ENCODE measurements around the gene MTTP.

Gene MTTP

GRCh38 chr4:99642725-99643489 lies 68.3 kb downstream of the MTTP start:
- H3K4me1 Mint-ChIP-seq: no peaks in the 10 kb centered on the region

DNA sequence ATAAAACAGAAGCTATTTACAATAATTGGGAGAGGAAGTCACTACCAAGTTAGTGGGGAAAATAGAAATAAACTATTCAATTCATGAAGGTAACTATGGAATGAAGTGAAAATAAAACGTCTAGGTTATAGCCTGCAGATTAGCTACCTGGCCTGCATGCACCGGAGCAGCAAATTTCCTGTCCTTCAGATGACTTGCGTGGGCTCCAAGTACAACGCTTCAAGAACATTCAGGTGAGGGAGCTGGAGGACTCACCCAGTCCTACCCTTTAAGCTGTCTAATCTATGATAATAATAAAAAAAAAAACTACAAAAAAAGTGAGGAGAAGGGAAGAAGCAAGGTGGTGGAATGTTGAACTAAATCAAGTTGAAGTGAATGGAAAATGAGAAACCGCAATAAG lies 69.8 kb downstream of the MTTP start:
- DNase-seq (no peak), ATAC-seq (no peak)
- no peak overlapping the region for H3K27ac Mint-ChIP-seq
- H3K27me3 Mint-ChIP-seq: peaks cover 2% of the 10 kb centered on the region
- H3K4me1 Mint-ChIP-seq: no peaks in the 10 kb centered on the region
- H3K4me3 Mint-ChIP-seq: no peak overlapping the region
- no peaks in the 10 kb centered on the region for H3K36me3 Mint-ChIP-seq (ENCODE audit: low read depth)
- no peaks in the 10 kb centered on the region for H3K9me3 Mint-ChIP-seq

More at GRCh38 chr4:99642725-99643489, 68.3 kb downstream of the MTTP start:
- H3K27ac Mint-ChIP-seq: no peak overlapping the region
- ATAC-seq (no peak), DNase-seq (no peak)
- H3K27me3 Mint-ChIP-seq: peaks cover 2% of the 10 kb centered on the region
- no peaks in the 10 kb centered on the region for H3K9me3 Mint-ChIP-seq
- no peak overlapping the region for H3K4me3 Mint-ChIP-seq
- H3K36me3 Mint-ChIP-seq (ENCODE audit: low read depth): no peaks in the 10 kb centered on the region

GRCh38 chr4:99645036-99645435 lies 70.4 kb downstream of the MTTP start:
- H3K4me1 Mint-ChIP-seq: no peaks in the 10 kb centered on the region
- DNase-seq (no peak), ATAC-seq (no peak)
- no peak overlapping the region for H3K27ac Mint-ChIP-seq
- no peaks in the 10 kb centered on the region for H3K9me3 Mint-ChIP-seq
- no peaks in the 10 kb centered on the region for H3K36me3 Mint-ChIP-seq (ENCODE audit: low read depth)
- peaks cover 2% of the 10 kb centered on the region for H3K27me3 Mint-ChIP-seq
- no peak overlapping the region for H3K4me3 Mint-ChIP-seq

DNA sequence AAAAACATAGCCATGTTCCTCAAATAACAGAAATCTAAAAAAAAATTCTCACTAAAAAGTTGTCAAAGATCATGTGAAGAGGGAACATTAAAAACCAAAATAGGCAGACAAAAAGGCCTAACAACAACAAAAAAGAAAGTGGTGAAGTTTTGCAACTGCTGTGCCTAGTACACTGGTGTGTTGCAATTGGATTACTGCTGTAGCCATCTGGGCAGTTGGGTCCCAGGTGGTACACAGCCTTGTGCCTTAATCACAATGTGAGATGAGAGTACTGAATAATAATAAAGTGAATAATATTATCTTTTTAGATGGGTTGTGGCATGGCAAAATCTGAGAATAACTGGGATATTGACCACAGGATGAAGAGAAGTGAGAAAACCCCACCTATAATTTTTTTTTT lies 71.0 kb downstream of the MTTP start:
- Mint-ChIP-seq H3K4me1 (no peaks in the 10 kb centered on the region), H3K27me3 (peaks cover 2% of the 10 kb centered on the region), H3K4me3 (no peak overlapping the region), H3K27ac (no peak overlapping the region), H3K36me3 (ENCODE audit: low read depth) (no peaks in the 10 kb centered on the region), H3K9me3 (no peaks in the 10 kb centered on the region)
- no peak for DNase-seq
- no peak for ATAC-seq

- no peaks in the 10 kb centered on the region for H3K9me3 Mint-ChIP-seq
- no peak overlapping the region for H3K27ac Mint-ChIP-seq
- H3K4me3 Mint-ChIP-seq: no peak overlapping the region
- no peak for DNase-seq
- H3K36me3 Mint-ChIP-seq (ENCODE audit: low read depth): no peaks in the 10 kb centered on the region
- no peak for ATAC-seq
- peaks cover 2% of the 10 kb centered on the region for H3K27me3 Mint-ChIP-seq
- H3K4me1 Mint-ChIP-seq: no peaks in the 10 kb centered on the region
Measured at GRCh38 chr4:99647071-99647470, 72.4 kb downstream of the MTTP start.

DNA sequence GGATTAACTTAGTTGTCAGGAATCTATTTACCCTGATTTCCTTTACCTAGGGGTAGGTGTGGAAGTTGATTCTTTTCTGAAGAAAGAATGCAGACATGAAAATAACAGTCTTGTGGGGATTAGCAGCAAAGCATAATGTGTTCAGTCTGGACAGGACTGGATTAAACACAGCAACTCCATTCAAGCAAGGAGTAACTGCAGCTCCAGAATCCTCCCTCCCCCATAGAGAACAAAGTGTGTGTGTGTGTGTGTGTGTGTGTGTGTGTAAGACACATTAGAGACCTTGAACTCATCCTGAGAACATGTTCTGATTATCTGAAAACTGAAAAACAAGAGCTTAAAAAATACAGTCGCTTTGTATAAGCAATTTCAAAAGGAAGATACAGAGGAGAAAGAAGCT lies 73.7 kb downstream of the MTTP start:
- ATAC-seq: no peak
- Mint-ChIP-seq H3K27ac (no peak overlapping the region), H3K36me3 (ENCODE audit: low read depth) (no peaks in the 10 kb centered on the region), H3K4me1 (no peaks in the 10 kb centered on the region), H3K9me3 (no peaks in the 10 kb centered on the region), H3K27me3 (peaks cover 2% of the 10 kb centered on the region), H3K4me3 (no peak overlapping the region)
- no peak for DNase-seq

GRCh38 chr4:99649208-99649607 lies 74.6 kb downstream of the MTTP start:
- Mint-ChIP-seq H3K27me3 (no peaks in the 10 kb centered on the region), H3K9me3 (no peaks in the 10 kb centered on the region), H3K4me3 (no peak overlapping the region), H3K27ac (no peak overlapping the region), H3K36me3 (ENCODE audit: low read depth) (no peaks in the 10 kb centered on the region), H3K4me1 (no peaks in the 10 kb centered on the region)
- ATAC-seq (no peak), DNase-seq (no peak)

DNA sequence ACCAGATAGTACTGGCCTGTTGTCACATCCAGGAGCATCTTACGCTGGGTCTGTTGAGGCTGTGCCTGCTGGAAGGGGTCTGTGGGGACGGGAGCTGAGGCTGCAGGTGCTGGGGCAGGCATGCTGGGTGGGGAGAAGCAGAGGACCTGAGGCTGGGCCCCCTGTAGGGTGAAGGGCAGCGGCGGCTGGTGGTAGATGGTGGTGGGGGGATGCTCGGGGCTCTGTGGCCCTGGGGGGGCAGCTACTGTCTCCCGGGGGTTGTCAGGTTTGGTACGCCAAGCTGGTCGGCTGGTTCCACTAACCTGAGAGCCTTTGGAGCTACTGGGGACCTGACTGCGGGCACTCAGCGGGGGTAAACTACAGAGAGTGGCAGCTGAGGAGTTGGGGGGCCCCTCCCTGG lies 75.2 kb downstream of the MTTP start:
- Mint-ChIP-seq H3K4me1 (no peaks in the 10 kb centered on the region), H3K4me3 (no peak overlapping the region), H3K27me3 (no peaks in the 10 kb centered on the region), H3K36me3 (ENCODE audit: low read depth) (no peaks in the 10 kb centered on the region), H3K9me3 (no peaks in the 10 kb centered on the region), H3K27ac (no peak overlapping the region)
- DNase-seq: no peak
- ATAC-seq: no peak

DNA sequence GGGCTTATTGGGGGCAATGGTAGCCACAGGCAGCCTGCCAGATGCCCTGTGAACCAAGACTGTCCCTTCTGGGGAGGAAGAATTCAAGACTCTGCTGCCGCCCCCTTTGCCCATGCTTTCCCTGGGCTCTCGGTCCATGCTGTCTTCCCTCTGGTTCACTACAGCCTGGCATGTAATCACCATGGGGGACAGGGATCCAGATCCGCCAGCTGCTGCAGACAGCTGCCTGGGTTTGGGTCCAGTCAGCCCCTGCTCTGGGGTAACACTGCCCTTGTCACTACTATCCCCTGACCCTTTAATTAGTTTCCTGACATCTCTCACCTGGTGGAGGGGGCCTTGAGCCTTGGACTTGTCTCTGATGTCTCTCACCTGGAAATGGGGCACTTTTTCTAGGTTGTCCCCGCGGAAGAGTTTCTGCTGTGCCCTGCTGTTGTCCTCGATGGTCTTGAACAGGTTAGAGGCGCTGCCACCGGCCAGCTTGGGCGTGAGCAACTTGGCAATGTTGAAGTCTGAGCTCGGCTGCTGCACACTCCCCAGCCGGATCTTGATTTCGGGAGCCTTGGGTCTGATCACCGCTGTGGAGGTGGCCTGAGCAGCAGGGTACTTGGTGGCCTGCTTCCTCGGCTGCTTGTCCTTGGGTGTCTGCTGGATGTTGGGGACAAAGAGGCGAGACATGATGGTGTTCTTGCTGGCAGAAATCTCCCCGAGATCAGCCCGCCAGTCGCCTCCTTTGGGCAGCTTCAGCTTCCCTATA lies 76.6 kb downstream of the MTTP start:
- Mint-ChIP-seq H3K4me1 (no peaks in the 10 kb centered on the region), H3K9me3 (no peaks in the 10 kb centered on the region), H3K36me3 (ENCODE audit: low read depth) (no peaks in the 10 kb centered on the region), H3K27me3 (no peaks in the 10 kb centered on the region), H3K27ac (no peak overlapping the region), H3K4me3 (no peak overlapping the region)
- ATAC-seq (no peak), DNase-seq (no peak)

- Mint-ChIP-seq H3K36me3 (ENCODE audit: low read depth) (no peaks in the 10 kb centered on the region), H3K4me1 (no peaks in the 10 kb centered on the region), H3K27me3 (no peaks in the 10 kb centered on the region), H3K4me3 (no peak overlapping the region), H3K9me3 (no peaks in the 10 kb centered on the region), H3K27ac (no peak overlapping the region)
- DNase-seq (no peak), ATAC-seq (no peak)
Measured at GRCh38 chr4:99651811-99652485, 77.3 kb downstream of the MTTP start.

- no peaks in the 10 kb centered on the region for H3K9me3 Mint-ChIP-seq
- ATAC-seq (no peak), DNase-seq (no peak)
- no peak overlapping the region for H3K4me3 Mint-ChIP-seq
- no peaks in the 10 kb centered on the region for H3K36me3 Mint-ChIP-seq (ENCODE audit: low read depth)
- H3K27ac Mint-ChIP-seq: no peak overlapping the region
- H3K27me3 Mint-ChIP-seq: no peaks in the 10 kb centered on the region
- H3K4me1 Mint-ChIP-seq: no peaks in the 10 kb centered on the region
Measured at GRCh38 chr4:99652596-99653436, 78.2 kb downstream of the MTTP start.

DNA sequence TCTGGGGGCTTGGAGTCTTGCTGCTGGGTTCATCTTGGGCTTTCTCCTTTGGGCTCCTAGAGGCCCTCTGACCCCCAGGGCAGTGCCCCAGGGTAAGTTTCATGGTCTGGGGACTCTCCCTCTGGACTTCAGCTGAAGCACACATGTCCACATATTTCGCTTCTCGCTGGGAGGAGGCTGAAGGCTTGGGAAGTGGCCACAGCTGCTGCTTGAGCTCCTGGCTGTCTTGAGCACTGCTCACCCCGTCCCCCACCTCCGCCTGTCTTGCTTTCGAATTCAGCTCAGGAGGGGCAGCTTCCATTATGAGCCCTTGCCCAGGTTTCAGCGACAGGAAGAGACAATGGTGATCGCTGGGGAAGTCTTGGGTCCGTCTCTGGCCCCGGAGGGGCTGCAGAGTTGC lies 79.3 kb downstream of the MTTP start:
- Mint-ChIP-seq H3K4me1 (no peaks in the 10 kb centered on the region), H3K27ac (no peak overlapping the region), H3K36me3 (ENCODE audit: low read depth) (no peaks in the 10 kb centered on the region), H3K27me3 (no peaks in the 10 kb centered on the region), H3K4me3 (no peak overlapping the region), H3K9me3 (no peaks in the 10 kb centered on the region)
- DNase-seq (no peak), ATAC-seq (no peak)

DNA sequence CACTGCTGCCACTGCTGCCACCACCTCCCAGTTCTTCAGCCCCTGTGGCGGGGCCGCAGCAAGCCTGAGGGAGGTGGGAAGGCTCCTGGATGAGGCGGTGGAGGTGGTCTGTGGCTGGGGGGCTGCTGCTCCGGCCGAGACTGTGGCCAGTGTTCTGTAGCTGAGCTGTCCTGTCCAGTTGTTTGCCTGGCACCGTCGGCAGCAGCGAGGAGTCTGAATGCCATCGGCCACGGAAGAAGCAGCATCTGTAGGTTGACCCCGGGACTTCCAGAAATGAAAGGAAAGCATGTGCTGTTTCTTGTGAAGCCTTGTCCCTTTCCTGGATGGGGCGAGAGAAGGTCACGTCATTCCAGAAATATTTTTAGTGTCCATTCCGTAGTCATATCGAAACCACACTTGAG lies 79.7 kb downstream of the MTTP start:
- ATAC-seq: no peak
- DNase-seq: no peak
- Mint-ChIP-seq H3K36me3 (ENCODE audit: low read depth) (no peaks in the 10 kb centered on the region), H3K27ac (no peak overlapping the region), H3K4me1 (no peaks in the 10 kb centered on the region), H3K4me3 (no peak overlapping the region), H3K9me3 (no peaks in the 10 kb centered on the region), H3K27me3 (no peaks in the 10 kb centered on the region)

DNA sequence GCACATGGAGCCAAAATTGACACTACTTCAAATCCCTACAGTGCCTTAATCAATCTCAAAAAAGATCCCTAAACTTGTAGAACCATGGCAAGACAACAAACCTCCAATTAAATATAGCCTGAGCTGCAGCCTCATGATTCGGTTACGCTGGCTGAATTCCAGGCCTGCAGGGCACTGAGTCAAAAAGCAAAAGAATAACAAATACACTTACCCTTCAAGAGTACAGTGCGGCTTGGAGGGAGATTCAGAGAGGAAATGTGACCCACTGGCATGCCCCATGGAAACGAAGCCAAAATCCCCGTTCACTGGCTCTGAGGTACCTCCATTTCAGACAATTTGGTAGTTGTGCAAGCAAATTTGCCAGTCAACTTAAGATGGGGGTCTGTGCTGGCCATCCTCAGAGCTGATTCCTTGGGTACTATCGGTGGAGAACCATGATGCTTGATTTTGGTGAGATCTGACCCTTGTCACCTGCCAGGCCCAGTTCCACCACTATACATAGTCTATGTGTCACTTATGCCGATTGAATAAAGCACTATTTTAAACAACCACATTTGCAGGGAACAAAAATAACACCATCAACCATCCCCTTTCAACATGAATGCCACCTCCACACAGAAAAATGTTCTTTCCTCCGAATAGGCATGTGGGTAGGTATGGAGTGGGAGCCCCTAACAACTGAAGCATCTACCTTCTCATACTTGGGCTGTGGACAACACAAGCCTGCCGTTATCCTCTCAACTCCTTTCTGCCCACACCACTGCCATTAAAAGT lies 80.9 kb downstream of the MTTP start:
- H3K27ac Mint-ChIP-seq: no peak overlapping the region
- ATAC-seq (no peak), DNase-seq (no peak)
- H3K36me3 Mint-ChIP-seq (ENCODE audit: low read depth): no peaks in the 10 kb centered on the region
- H3K9me3 Mint-ChIP-seq: no peaks in the 10 kb centered on the region
- H3K4me3 Mint-ChIP-seq: no peak overlapping the region
- H3K27me3 Mint-ChIP-seq: no peaks in the 10 kb centered on the region
- H3K4me1 Mint-ChIP-seq: no peaks in the 10 kb centered on the region
